Islet precursor cell (in vitro differentiated cells): Measurements from ENCODE around the gene HSPB1.
"Not testable (repeated sequence)": the region's sequence is repeated elsewhere in the genome, so short reads cannot be mapped to it uniquely, and the experiment has no call there.

Source experiments
- DNase-seq: peaks from one replicate; pipeline ENCODE4 v3.0.0-alpha.2; 2018

HSPB1 gene

DNA sequence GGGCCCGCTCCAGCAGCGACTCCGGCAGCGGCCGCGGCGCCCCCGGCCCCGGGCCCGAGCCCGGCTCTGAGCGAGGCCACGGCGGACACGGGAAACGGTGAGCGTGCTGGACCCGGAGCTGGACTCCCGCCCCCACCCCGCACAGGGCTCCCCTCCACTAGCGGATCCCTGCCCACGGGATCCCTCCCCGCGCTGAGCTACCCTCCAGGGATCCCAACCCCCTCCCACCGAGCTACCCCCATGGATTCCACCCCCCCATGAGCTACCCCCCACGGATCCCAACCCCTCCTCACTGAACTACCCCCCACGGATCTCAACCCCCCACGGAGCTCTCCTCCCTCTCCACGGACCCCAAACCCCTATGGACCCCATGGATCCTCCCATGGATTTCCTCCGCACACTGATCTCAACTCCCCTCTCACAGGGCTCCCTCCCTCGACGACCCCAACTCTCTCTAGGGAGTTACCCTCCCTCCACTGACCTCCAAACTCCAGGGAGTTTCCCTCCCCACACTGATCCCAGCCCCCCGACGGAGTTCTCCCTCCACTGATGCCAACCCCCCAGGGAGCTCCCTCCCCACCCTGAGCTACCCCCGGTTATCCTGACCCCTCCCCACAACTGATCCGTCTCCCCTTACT, 20.6 kb upstream of the HSPB1 start:
- DNase-seq: no peak

DNA sequence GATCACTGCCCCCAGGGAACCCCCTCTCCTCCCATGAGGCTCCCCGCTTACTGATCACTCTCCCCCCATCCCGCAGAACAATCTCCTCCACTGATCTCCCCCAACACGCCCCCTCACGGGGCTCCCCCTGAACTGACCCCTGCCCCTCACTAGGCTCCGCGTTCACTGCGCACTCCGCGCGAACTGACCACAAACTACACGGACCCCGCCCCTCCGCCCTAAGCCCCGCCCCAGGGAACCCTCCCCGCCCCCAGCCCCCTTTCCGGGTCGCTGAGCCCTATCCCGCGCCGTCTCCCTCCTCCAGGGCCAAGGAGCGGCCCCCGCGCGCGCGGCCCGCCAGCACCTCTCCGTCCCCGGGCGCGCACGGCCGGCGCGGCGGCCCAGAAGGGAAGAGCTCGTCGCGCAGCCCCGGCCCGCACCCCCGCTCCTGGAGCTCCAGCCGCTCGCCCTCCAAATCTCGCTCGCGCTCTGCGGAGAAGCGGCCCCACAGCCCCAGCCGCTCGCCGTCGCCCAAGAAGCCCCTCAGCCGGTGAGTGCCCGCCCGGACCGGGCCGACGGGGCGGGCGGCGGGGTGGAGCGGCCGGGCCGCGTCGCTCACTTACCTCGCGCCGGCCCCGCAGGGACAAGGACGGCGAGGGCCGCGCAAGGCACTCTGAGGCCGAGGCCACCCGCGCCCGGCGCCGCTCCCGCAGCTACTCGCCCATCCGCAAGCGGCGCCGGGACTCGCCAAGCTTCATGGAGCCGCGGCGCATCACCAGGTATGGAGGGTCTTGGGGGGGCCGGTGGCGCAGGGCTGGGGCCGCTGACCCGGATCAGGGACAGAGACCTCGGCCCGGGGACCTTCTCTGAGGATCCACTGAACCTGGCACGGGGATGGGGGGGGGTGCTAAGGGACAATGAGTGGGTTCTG, 19.9 kb upstream of the HSPB1 start:
- DNase-seq: peak; percentile 83

DNA sequence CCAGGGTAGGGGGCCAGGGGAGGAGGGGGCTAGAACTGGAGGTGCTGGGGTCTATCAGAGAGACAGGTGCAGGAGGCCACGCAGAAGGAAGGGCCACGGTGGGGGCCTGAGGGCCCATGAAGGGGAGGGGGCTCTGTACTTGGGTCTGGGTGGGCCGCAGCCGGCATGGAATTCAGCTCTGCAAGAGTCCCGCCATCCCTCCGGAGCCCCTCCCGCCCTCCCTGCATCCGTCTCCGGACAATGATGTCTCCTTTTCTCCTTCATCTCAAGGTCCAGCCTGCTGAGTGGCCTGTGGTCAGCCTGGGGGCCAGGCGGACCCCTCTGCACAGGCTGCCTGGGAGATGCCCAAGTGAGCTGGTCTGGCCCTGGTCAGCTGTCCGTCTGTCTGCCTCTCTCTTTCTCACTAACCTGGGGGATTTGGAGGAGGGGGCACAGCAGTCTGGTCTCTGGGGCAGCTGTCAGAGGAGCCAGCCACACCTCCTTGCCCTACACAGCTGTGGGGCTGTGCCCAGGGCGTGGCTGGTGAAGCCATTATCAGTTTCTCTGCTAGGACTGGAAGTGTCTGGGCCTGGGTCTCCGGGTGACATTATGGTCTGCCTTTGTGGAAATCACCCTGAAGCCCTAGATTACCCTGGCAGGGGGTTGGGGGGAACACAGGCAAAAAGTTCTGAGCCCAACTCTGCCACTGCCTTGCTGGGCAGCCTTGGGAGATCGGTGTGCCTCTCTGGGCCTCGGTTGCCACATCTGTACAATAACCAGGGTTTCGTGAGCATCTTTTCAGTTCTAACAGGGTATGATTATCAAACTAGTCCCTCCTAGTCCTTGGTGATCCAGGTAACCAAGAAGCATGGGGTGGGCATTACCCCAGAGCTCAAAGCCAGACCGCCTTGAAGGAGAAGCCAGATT, 19.0 kb upstream of the HSPB1 start:
- no peak for DNase-seq

DNA sequence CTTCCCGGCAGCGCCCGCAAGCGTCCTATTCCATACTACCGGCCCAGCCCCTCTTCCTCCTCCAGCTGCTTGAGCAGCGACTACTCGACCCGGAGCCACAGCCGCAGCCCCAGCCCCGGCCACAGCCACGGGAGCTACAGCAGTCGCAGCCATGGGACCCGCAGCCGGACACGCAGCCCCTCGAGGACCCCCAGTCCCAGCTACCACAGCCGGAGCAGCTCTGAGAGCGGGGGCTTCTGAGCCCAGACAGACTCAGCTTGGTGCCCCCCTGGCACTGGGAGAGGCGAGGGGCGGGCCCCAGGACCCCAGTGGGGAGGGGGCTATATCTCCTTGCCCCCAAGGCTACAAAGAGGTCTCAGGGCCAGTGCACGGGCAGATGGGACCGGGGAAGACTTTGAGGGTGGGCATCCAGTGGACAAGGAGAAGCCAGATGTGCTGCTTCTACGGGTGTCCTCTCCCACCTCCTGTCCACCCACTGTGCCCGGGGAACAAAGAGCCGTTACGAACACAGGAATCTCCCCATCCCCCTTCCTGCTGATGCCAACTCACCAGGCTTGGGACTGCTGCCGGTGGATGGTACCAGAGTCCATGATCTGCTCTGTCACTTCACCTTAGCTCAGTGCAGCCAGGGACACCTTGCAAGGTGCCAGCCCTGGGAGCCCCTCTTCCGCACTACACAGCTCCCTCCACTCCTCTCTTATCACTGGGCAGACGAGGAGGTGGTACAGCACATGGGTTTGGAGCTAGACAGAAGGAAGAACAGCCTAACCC, 16.7 kb upstream of the HSPB1 start:
- DNase-seq: no peak

DNA sequence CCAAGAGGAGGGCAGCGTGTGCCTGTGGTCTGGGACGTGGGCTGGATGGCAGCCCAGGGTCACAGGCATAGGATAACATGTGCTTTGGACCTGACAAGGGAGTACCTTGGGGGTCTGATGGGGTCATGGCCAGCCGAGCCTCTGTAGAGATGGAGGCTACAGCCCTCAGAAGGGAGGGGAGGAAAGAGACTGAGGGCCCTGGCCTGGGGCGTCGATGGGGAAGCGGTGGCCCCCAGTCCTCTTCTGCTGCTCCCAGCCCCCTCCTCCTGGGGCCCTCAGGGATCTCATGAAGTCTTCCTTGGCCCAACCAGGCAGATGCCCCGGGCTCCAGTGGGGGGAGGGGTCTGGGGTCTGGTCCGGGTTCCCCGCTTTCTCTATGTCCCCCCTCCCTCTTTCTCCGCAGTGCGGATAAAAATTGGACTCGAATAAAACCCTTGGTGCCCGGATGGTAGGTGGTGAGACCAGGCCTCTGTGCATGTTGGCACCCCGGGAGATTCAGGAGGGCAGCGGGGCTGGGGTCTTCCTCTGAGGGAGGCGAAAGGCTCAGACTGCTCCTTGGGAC, 15.6 kb upstream of the HSPB1 start:
- no peak for DNase-seq

DNA sequence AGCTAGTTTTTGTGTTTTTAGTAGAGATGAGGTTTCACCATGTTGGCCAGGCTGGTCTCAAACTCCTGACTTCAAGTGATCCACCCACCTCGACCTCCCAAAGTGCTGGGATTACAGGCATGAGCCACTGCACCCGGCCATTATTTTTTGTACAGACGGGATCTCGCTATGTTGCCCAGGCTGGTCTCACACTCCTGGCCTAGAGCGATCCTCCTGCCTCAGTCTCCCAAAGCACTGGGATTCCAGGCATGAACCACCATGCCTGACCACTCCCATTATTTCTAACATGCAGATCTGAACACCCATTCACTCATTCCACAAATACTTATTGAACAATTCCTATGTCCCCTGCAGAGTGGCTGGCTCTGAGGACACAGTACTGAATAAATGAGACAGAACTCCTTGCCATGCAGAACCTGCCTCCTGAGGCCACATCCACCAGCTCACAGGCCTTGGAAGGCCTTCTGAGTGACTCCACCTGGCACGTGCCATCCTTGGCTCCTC, 11.6 kb upstream of the HSPB1 start:
- DNase-seq: not testable (repeated sequence)

- DNase-seq: peak; percentile 99
Measured at GRCh38 chr7:76291351-76292212, 10.9 kb upstream of the HSPB1 start.

- DNase-seq: no peak
Measured at GRCh38 chr7:76292213-76292573, 10.3 kb upstream of the HSPB1 start.

DNA sequence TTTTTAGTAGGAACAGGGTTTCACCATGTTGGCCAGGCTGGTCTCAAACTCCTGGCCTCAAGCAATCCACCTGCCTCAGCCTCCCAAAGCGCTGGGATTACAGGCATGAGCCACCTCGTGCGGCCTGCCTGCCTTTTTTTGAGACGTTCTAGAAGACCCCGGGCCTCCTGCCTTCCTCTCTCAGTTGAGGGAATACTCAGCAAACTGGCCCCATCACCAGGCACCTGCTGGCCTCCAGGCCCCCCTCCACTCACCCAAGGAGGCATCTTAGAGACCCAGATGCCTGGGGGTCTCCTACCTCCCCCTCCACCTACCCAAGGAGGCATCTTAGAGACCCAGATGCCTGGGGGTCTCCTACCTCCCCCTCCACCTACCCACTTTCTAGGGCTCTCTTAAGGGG, 9.6 kb upstream of the HSPB1 start:
- DNase-seq: not testable (repeated sequence)

DNA sequence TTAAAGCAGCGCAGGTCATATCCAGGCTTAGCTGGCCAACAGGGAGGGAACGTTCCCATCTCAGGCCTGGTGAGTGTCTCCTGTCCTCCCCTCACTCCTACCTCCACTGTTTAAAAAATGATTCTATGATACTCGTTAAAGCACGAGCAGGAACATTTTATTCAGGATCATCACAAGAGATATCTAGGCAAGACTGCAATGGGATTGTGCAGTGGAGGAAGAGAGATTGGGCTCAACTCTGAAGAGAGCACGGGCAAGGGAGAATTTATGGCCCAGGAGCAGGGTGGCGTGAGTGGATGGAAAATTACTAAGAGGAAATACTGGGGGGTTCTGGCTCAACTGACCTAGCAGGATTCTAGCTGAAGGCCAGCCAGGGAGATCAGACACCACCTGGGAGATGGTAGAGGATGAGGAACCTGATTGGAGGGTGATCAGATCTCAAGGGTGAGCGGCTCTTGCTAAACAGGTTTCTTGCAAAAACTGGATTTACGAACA, 9.0 kb upstream of the HSPB1 start:
- peak; percentile 82 for DNase-seq

DNA sequence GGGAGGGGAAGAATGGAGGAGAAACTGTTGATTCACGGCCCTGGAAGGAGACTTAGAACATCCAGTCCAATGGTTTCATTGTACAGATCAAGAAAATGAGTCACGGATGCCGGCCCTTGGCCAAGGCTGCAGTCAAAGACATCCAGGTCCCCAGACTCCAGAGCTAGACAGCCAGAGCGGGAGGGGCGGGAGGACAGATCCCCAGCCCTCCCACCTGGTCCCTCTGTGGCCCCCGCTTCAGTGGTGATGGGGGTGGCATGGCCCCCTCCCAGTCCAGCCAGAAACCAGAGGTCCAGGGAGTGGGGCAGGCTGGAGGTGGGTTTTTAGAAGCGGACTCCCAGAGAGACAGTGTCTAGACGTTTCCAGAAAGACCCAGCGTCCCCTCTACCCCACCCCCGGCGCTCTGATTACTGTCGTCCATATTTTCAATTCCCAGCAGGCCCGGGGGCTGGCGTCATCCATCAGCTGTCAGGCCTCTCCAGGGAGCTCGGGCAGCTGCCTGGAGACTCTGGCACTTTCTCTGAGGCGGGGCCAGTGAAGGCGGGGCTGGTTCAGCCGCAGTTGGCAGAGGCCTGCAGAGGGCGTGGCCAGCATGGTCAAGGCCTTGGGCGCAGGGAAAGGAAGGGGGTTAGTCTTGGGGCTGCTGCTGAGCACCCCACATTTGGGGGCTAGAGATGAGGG, 8.0 kb upstream of the HSPB1 start:
- DNase-seq: peak; percentile 94

DNA sequence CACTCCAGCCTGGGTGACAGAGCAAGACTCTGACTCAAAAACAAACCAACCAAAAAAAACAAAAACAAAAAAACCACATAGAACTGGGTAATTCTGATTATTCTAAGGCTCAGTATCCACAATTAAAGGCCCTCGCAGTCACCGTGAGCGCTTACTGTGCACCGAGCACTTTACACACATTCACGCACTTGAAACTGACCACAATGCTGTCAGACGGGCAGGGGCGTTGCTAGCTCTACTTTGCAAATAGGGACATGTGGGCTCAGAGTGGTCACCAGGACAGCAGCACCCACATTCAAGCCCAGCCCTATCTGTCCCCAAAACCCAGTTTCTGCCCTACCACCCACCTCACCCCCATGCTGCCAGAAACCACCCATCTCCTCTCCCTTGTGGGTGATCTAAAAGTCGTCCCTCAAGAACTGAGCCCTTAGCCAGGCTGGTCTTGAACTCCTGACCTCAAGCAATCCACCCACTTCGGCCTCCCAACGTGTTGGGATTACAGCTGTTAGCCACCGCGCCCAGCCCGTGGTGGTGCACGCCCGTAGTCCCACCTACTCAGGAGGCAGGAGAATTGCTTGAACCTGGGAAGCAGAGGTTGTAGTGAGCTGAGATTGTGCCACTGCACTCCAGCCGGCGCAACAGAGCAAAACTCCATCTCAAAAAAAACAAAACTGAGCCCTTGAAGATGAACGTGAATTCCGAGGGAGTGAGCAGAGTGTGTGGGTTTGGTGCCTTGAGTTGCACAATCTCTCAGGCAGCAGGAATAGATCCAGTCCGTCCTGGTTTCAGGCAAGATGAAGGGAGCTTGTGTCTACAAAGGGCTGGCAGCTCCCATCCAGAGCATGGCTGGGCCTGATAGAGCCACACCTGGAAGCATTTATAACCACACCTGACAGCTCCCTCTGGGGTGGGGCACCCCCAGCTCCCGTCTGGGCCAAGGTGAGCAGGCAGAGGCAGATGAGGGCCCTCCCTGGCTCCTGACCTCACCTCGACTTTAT, 5.4 kb upstream of the HSPB1 start:
- peak; percentile 76 for DNase-seq

DNA sequence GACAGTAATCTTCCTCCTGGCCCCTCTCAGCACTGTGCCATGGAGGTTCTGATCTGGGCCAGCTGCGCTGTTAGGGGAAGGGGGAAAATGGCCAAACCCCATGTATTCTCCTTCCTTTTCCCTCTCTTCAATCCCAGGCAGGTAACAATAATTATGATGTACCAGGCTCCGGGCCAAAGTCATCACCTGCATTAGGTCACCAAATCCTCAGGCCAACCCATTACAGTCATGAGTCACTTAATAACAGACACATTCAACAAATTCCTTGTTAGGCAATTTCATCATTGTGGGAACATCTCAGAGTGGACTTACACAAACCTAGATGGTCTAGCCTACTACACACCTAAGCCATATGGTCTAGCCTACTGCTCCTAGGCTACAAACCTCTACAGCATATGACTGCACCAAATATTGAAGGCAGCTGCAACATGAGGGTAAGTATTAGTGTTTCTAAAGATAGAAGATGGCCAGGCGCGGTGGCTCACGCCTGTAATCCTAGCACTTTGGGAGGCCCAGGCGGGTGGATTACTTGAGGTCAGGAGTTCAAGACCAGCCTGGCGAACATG, 2.2 kb upstream of the HSPB1 start:
- DNase-seq: peak; percentile 86

- DNase-seq: no peak
Measured at GRCh38 chr7:76301000-76301399, 1.5 kb upstream of the HSPB1 start.

GRCh38 chr7:76303202-76304147, 1.0 kb downstream of the HSPB1 start:
- DNase-seq: peak; percentile 97

DNA sequence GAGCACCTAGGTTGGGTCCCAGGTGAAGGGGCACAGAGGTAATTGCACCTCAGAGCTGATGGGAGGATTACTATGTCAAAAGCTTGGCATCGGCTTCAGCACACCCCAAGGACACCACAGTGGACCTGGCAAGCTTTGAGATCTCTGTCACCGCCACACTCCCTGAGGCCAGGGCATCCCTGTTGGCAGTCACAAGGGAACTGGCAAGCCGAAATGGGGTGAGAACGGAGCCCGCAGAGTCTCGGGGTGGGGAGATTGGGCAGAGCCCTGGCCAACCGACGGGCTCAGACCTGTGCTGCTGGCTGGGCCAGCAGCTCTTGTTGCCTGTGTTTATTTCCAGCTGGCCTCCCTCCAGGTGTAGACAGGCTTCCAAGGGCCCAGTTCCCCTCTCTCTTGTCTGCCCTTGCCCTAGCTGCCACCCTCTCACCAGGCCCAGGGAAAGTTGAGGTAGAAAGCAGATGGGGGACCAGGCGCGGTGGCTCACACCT, 2.5 kb downstream of the HSPB1 start:
- DNase-seq: no peak

DNA sequence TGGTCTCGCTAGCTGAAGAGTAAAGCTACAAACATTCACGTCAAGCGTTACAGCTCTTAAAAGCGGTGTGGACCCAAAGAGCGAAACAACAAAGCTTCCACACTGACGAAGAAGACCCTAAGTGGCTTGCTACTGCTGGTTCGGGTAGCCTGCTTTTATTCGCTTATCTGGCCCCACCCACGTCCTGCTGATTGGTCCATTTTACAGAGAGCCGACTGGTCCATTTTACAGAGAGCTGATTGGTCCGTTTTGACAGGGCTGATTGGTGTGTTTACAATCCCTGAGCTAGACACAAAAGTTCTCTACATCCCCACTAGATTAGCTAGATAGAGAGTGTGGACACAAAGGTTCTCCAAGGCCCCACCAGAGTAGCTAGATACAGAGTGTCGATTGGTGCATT, 6.4 kb downstream of the HSPB1 start:
- not testable (repeated sequence) for DNase-seq
